HepG2 (cell line): ENCODE data around the gene ID3. TPM values are rescaled to one million over a fixed set of nuclear protein-coding genes. Genes with fewer than 3 reads are reported as not detected.

Source experiments
- ATAC-seq: fragments of 200-7000 bp; cut with Tn5 transposase; 3 replicates; pipeline ENCODE4 v1.9.1; 2020; ENCODE audit warnings: mild to moderate bottlenecking, moderate library complexity
- BruUV-seq: library from RNA; stranded (reverse); fragments of 400-500 nt; replicated peaks from 2 replicates; lab custom pipeline; 2021; lab: Mats Ljungman, UMichigan
- CTCF ChIA-PET: fragments of 300-600 bp; formaldehyde crosslinking; extraction: SDS; loops from one replicate; lab custom pipeline; 2021; ENCODE audit warnings: low total read pairs, inconsistent platforms, low intra/inter-chr PET ratio; lab: Yijun Ruan, JAX
- POLR2A ChIA-PET: fragments of 350-600 bp; sonication (Branson Sonifier 250); formaldehyde crosslinking; loops from one replicate; lab custom pipeline; 2020; ENCODE audit warnings: antibody characterized with exemption, inconsistent platforms; lab: Yijun Ruan, JAX
- DNase-seq: peaks from one replicate; pipeline ENCODE4 v3.0.0-alpha.2; 2015; ENCODE audit warnings: low spot score
- FAIRE-seq: peaks from 3 replicates; lab custom pipeline; 2011; peaks lifted over from hg19 to GRCh38; lab: Jason Lieb, UNC
- H2AFZ ChIP-seq: one replicate; pipeline ENCODE4 v1.6.1; 2011; ENCODE audit warnings: low read length, inconsistent platforms
- H3K27ac ChIP-seq: fragments of 300-600 bp; 3 replicates; pipeline ENCODE4 v1.8.0; 2011; ENCODE audit warnings: mixed run types, mild to moderate bottlenecking, mixed read lengths, low read length, inconsistent platforms; ENCODE audit not compliant: insufficient read depth; ENCODE audit errors: extremely low read length
- H3K27me3 ChIP-seq, 2 experiments: fragments of 200-600 bp in 1 of 2; 2 replicates in 1 of 2; 3 replicates in 1 of 2; pipeline versions ENCODE4 v1.6.0 to v1.8.0; 2011; ENCODE audit warnings: low read length in 2 of 2, mild to moderate bottlenecking in 2 of 2, moderate library complexity in 2 of 2, inconsistent platforms in 1 of 2; ENCODE audit not compliant: insufficient read depth in 2 of 2, control insufficient read depth in 1 of 2
- H3K36me3 ChIP-seq, 2 experiments: fragments of 200-600 bp in 1 of 2; replicated peaks in 1 of 2; 2 replicates in 1 of 2; 3 replicates in 1 of 2; pipeline versions ENCODE4 v1.5.1 to v1.8.0; 2011; ENCODE audit warnings: low read length in 2 of 2, inconsistent platforms in 1 of 2; ENCODE audit not compliant: insufficient read depth in 2 of 2, control insufficient read depth in 1 of 2
- H3K4me1 ChIP-seq: 2 replicates; pipeline ENCODE4 v1.5.1; 2012; ENCODE audit warnings: low read length, inconsistent platforms; ENCODE audit not compliant: insufficient read depth
- H3K4me2 ChIP-seq: 2 replicates; pipeline ENCODE4 v1.6.0; 2011; ENCODE audit warnings: low read depth, low read length, inconsistent platforms
- H3K4me3 ChIP-seq, 3 experiments: fragments of 200-600 bp in 1 of 3; sonication (generic), shearing (Covaris generic) in 1 of 3; replicated peaks in 1 of 3; 2 replicates each; pipeline ENCODE4 v1.5.1; 2011 to 2016; ENCODE audit warnings: low read length in 3 of 3, inconsistent platforms in 2 of 3, low read depth in 2 of 3, mild to moderate bottlenecking in 2 of 3, control low read depth in 1 of 3, mixed read lengths in 1 of 3; ENCODE audit not compliant: insufficient read depth in 1 of 3
- H3K79me2 ChIP-seq: one replicate; pipeline ENCODE4 v1.6.1; 2011; ENCODE audit warnings: low read length, inconsistent platforms; ENCODE audit not compliant: insufficient read depth
- H3K9ac ChIP-seq: 2 replicates; pipeline ENCODE4 v1.6.0; 2011; ENCODE audit warnings: mild to moderate bottlenecking, low read depth, low read length, inconsistent platforms; ENCODE audit not compliant: insufficient read depth
- H3K9me3 ChIP-seq: 2 replicates; pipeline ENCODE4 v1.5.1; 2012; ENCODE audit warnings: mild to moderate bottlenecking, low read length
- H4K20me1 ChIP-seq: 2 replicates; pipeline ENCODE4 v1.6.0; 2011; ENCODE audit warnings: inconsistent platforms, mild to moderate bottlenecking, low read length, moderate library complexity; ENCODE audit not compliant: insufficient read depth
- CENPX ChIP-seq: sonication (generic); formaldehyde crosslinking; IDR thresholded peaks from 2 replicates; pipeline ENCODE4 v1.9.0; 2021; ENCODE audit warnings: mild to moderate bottlenecking, missing genetic modification reagents, moderate library complexity
- DPF2 ChIP-seq: sonication (generic); formaldehyde crosslinking; IDR thresholded peaks from 2 replicates; pipeline ENCODE4 v1.4.0; 2020; ENCODE audit warnings: mild to moderate bottlenecking, low read depth, missing genetic modification reagents, borderline replicate concordance
- REXO4 ChIP-seq: sonication (generic); formaldehyde crosslinking; IDR thresholded peaks from 2 replicates; pipeline ENCODE4 v1.8.0; 2022; ENCODE audit warnings: missing genetic modification reagents, mild to moderate bottlenecking, borderline replicate concordance
- SIN3B ChIP-seq: fragments of 150-350 bp; IDR thresholded peaks from 2 replicates; pipeline ENCODE4 v1.6.1; 2014; ENCODE audit warnings: low read length
- TAF1 ChIP-seq: sonication (generic); formaldehyde crosslinking; IDR thresholded peaks from 2 replicates; pipeline ENCODE4 v1.4.0; 2020; ENCODE audit warnings: missing genetic modification reagents
- THYN1 ChIP-seq: sonication (generic); formaldehyde crosslinking; IDR thresholded peaks from 2 replicates; pipeline ENCODE4 v1.8.1; 2023; ENCODE audit warnings: low read depth, mild to moderate bottlenecking, moderate library complexity, missing genetic modification reagents, borderline replicate concordance
- ZFP41 ChIP-seq: sonication (generic); formaldehyde crosslinking; IDR thresholded peaks from 2 replicates; pipeline ENCODE4 v1.4.0; 2020; ENCODE audit warnings: mild to moderate bottlenecking, missing genetic modification reagents, borderline replicate concordance
- ZNF207 ChIP-seq: fragments of 450-650 bp; IDR thresholded peaks from 2 replicates; pipeline ENCODE4 v1.6.1; 2016; ENCODE audit warnings: antibody characterized with exemption, borderline replicate concordance
- ZNF275 ChIP-seq: sonication (generic); formaldehyde crosslinking; IDR thresholded peaks from 2 replicates; pipeline ENCODE4 v1.8.0; 2022; ENCODE audit warnings: missing genetic modification reagents, mild to moderate bottlenecking, inconsistent platforms, borderline replicate concordance
- ZNF382 ChIP-seq: sonication (generic); formaldehyde crosslinking; IDR thresholded peaks from 2 replicates; pipeline ENCODE4 v1.5.0; 2020; ENCODE audit warnings: missing genetic modification reagents, mild to moderate bottlenecking, borderline replicate concordance
- ZNF710 ChIP-seq: sonication (generic); formaldehyde crosslinking; IDR thresholded peaks from 2 replicates; pipeline ENCODE4 v1.5.0; 2020; ENCODE audit warnings: mild to moderate bottlenecking, missing genetic modification reagents, borderline replicate concordance
- ZNF724P ChIP-seq: sonication (generic); formaldehyde crosslinking; IDR thresholded peaks from 2 replicates; pipeline ENCODE4 v1.8.0; 2022; ENCODE audit warnings: missing genetic modification reagents, borderline replicate concordance
- WGBS: methylation state at CpG from one replicate; pipeline ENCODE4 v1.1.6; 2017; ENCODE audit warnings: low lambda C conversion rate; 5-methylcytosine and 5-hydroxymethylcytosine counted together
- in situ Hi-C: cut with HindIII; loops from 2 replicates; pipeline ENCODE4 v1.10.0; 2017; ENCODE audit warnings: low pct_unique_long_range_greater_than_20kb; ENCODE audit not compliant: extremely low pct_ligation_motif_present
- intact Hi-C: fragments of 100-400 bp; cut with micrococcal nuclease; formaldehyde crosslinking; loops from one replicate; pipeline ENCODE4 v1.10.0; 2022; ENCODE audit not compliant: unreplicated experiment
- polyA plus RNA-seq, 8 experiments: library from polyadenylated mRNA; depleted of rRNA in 3 of 8; stranded (reverse) in 7 of 8; unstranded in 1 of 8; fragments of >200 nt; fragmentation: Illumina TruSeq in 4 of 8; extraction: Trizol in 4 of 8; gene quantifications; 2 replicates each; pipeline versions ENCODE4 v1.2.1 to v1.2.3, GENCODE V29; 2011 to 2016; ENCODE audit warnings: low read depth in 4 of 8, missing spikeins in 1 of 8, mixed read lengths in 1 of 8; ENCODE audit not compliant: insufficient read depth in 1 of 8
- total RNA-seq, 5 experiments: library from RNA; depleted of rRNA; stranded (reverse); fragments of >200 nt; fragmentation: Illumina TruSeq; extraction: Trizol; gene quantifications; 2 replicates each; pipeline ENCODE4 v1.2.3, GENCODE V29; 2016; ENCODE audit warnings: low read depth in 1 of 5

ID3 gene
- total and polyA plus RNA-seq, 2 of the 13 experiments (the other 11 are each of a cell fraction or from before 2014, with no cell fraction given) = 64.8 to 115 TPM

GRCh38 chr1:23601968-23602876 lies 42.9 kb upstream of the ID3 start:
- Histone ChIP-seq H3K27me3 (peaks cover 1 to 31% of the 10 kb centered on the region in 2 experiments; a peak in 3 of 5 replicates), H3K27ac (no peak overlapping the region), H3K4me2 (no peak overlapping the region), H3K79me2 (no peaks in the 10 kb centered on the region), H3K9ac (no peak overlapping the region), H2AFZ (no peak overlapping the region), H3K4me1 (peaks cover 35% of the 10 kb centered on the region), H3K36me3 (no peaks in the 10 kb centered on the region), H3K4me3 (no peak overlapping the region), H4K20me1 (no peaks in the 10 kb centered on the region), H3K9me3 (no peaks in the 10 kb centered on the region)
- WGBS = 35% methylated on average over 10 of the region's 10 CpGs
- FAIRE-seq (no peak), DNase-seq (no peak), ATAC-seq (no peak)
- in situ Hi-C loops = no loop called here
- no TSS peak for BruUV-seq
- CTCF ChIA-PET = no interaction called here
- TF ChIP-seq ZNF382 (CRISPR knock-in tag) = no peak
- no peak for TF ChIP-seq ZNF710
- no peak for TF ChIP-seq ZNF207
- TF ChIP-seq ZNF724P (CRISPR knock-in tag) = no peak
- TF ChIP-seq ZFP41 (CRISPR knock-in tag) = no peak
- no peak for TF ChIP-seq TAF1 (CRISPR knock-in tag)
- TF ChIP-seq THYN1 (CRISPR knock-in tag) = no peak
- no peak for TF ChIP-seq SIN3B
- no peak for TF ChIP-seq DPF2 (CRISPR knock-in tag)
- no peak for TF ChIP-seq REXO4
- no peak for TF ChIP-seq ZNF275 (CRISPR knock-in tag)
- no peak for TF ChIP-seq CENPX (CRISPR knock-in tag)
- POLR2A ChIA-PET = no interaction called here
- intact Hi-C loops = no loop called here
